H9 (cell line): Measurements from ENCODE around the gene SCARB2. TPM values are rescaled to one million over a fixed set of nuclear protein-coding genes. Genes with fewer than 3 reads are reported as not detected.

Experiments used
- DNase-seq: peaks from one replicate; pipeline ENCODE4 v3.0.0-alpha.2; 2017
- H2AFZ ChIP-seq: one replicate; pipeline ENCODE4 v1.6.1; 2013; ENCODE audit warnings: mild to moderate bottlenecking, low read length, control low read depth, moderate library complexity
- H2AK5ac ChIP-seq: 2 replicates; pipeline ENCODE4 v1.6.1; 2013; ENCODE audit warnings: low read length, control low read depth, mixed read lengths; ENCODE audit not compliant: insufficient read length
- H2BK120ac ChIP-seq: one replicate; pipeline ENCODE4 v1.6.1; 2013; ENCODE audit warnings: low read depth, mild to moderate bottlenecking, low read length, control low read depth, inconsistent platforms; ENCODE audit not compliant: poor library complexity, severe bottlenecking
- H2BK12ac ChIP-seq: 2 replicates; pipeline ENCODE4 v1.6.1; 2013; ENCODE audit warnings: low read length, control low read depth, mixed read lengths, low read depth; ENCODE audit not compliant: insufficient read length
- H2BK15ac ChIP-seq: 2 replicates; pipeline ENCODE4 v1.6.1; 2013; ENCODE audit warnings: low read depth, low read length, control low read depth
- H2BK20ac ChIP-seq: one replicate; pipeline ENCODE4 v1.6.1; 2013; ENCODE audit warnings: low read depth, mild to moderate bottlenecking, low read length, control low read depth, inconsistent platforms; ENCODE audit not compliant: poor library complexity, severe bottlenecking
- H2BK5ac ChIP-seq: 2 replicates; pipeline ENCODE4 v1.6.1; 2013; ENCODE audit warnings: low read length, control low read depth, mixed read lengths; ENCODE audit not compliant: insufficient read length
- H3K14ac ChIP-seq: 2 replicates; pipeline ENCODE4 v1.6.1; 2013; ENCODE audit warnings: low read length, control low read depth; ENCODE audit not compliant: insufficient read depth
- H3K18ac ChIP-seq: 2 replicates; pipeline ENCODE4 v1.6.1; 2013; ENCODE audit warnings: low read depth, mild to moderate bottlenecking, mixed read lengths, low read length, control low read depth; ENCODE audit not compliant: insufficient read length
- H3K23ac ChIP-seq: 2 replicates; pipeline ENCODE4 v1.6.1; 2013; ENCODE audit warnings: low read length, control low read depth, mixed read lengths, low read depth; ENCODE audit not compliant: insufficient read length
- H3K23me2 ChIP-seq: 2 replicates; pipeline ENCODE4 v1.6.1; 2013; ENCODE audit warnings: low read depth, mild to moderate bottlenecking, mixed read lengths, low read length, control low read depth; ENCODE audit not compliant: insufficient read length, poor library complexity, severe bottlenecking
- H3K27ac ChIP-seq: 2 replicates; pipeline ENCODE4 v1.5.1; 2013; ENCODE audit warnings: low read length, control low read depth, mixed read lengths, low read depth; ENCODE audit not compliant: insufficient read length
- H3K27me3 ChIP-seq: 2 replicates; pipeline ENCODE4 v1.6.1; 2013; ENCODE audit warnings: low read length, control low read depth, inconsistent platforms; ENCODE audit not compliant: insufficient read depth
- H3K4ac ChIP-seq: 2 replicates; pipeline ENCODE4 v1.6.1; 2013; ENCODE audit warnings: low read depth, mild to moderate bottlenecking, control low read depth, inconsistent platforms, low read length, moderate library complexity
- H3K4me1 ChIP-seq: 2 replicates; pipeline ENCODE4 v1.6.1; 2013; ENCODE audit warnings: low read length, control low read depth, inconsistent platforms; ENCODE audit not compliant: insufficient read depth
- H3K4me2 ChIP-seq: 2 replicates; pipeline ENCODE4 v1.6.1; 2013; ENCODE audit warnings: low read length, control low read depth, mixed read lengths; ENCODE audit not compliant: insufficient read length, insufficient read depth
- H3K56ac ChIP-seq: 2 replicates; pipeline ENCODE4 v1.6.1; 2013; ENCODE audit warnings: low read depth, mild to moderate bottlenecking, mixed read lengths, low read length, control low read depth; ENCODE audit not compliant: insufficient read length
- H3K79me1 ChIP-seq: 2 replicates; pipeline ENCODE4 v1.6.1; 2013; ENCODE audit warnings: low read depth, mild to moderate bottlenecking, moderate library complexity, low read length, control low read depth, inconsistent platforms; ENCODE audit not compliant: insufficient read depth, poor library complexity, severe bottlenecking
- H3K79me2 ChIP-seq: 2 replicates; pipeline ENCODE4 v1.6.1; 2013; ENCODE audit warnings: low read length, control low read depth, inconsistent platforms; ENCODE audit not compliant: insufficient read depth
- H3K9ac ChIP-seq: 2 replicates; pipeline ENCODE4 v1.6.1; 2013; ENCODE audit warnings: low read length, control low read depth, mixed read lengths; ENCODE audit not compliant: insufficient read length; ENCODE audit errors: extremely low read depth
- H3K9me3 ChIP-seq: one replicate; pipeline ENCODE4 v1.6.1; 2013; ENCODE audit warnings: low read depth, low read length, inconsistent platforms; ENCODE audit not compliant: control insufficient read depth
- H3T11ph ChIP-seq: one replicate; pipeline ENCODE4 v1.6.1; 2013; ENCODE audit warnings: mild to moderate bottlenecking, low read length, control low read depth, inconsistent platforms
- H4K20me1 ChIP-seq: one replicate; pipeline ENCODE4 v1.6.1; 2013; ENCODE audit not compliant: control insufficient read depth, insufficient read length, insufficient read depth
- H4K5ac ChIP-seq: 2 replicates; pipeline ENCODE4 v1.6.1; 2013; ENCODE audit warnings: low read depth, mild to moderate bottlenecking, mixed read lengths, low read length, control low read depth; ENCODE audit not compliant: insufficient read length
- H4K8ac ChIP-seq: replicated peaks from 2 replicates; pipeline ENCODE4 v1.6.1; 2013; ENCODE audit warnings: low read length, control low read depth, mixed read lengths, low read depth; ENCODE audit not compliant: insufficient read length
- H4K91ac ChIP-seq: 2 replicates; pipeline ENCODE4 v1.6.1; 2013; ENCODE audit warnings: low read depth, mild to moderate bottlenecking, moderate library complexity, mixed read lengths, low read length, control low read depth; ENCODE audit not compliant: insufficient read length
- H3K27ac Mint-ChIP-seq, 3 experiments: 2 replicates in 2 of 3; 3 replicates in 1 of 3; pipeline ENCODE4 v1.8.0; 2020 to 2021; ENCODE audit warnings: mixed read lengths in 3 of 3, mild to moderate bottlenecking in 1 of 3, moderate library complexity in 1 of 3
- H3K27me3 Mint-ChIP-seq: 2 replicates; pipeline ENCODE4 v1.8.0; 2021; ENCODE audit warnings: low read depth, mild to moderate bottlenecking, moderate library complexity, mixed read lengths
- H3K36me3 Mint-ChIP-seq, 3 experiments: 2 replicates in 2 of 3; 3 replicates in 1 of 3; pipeline ENCODE4 v1.8.0; 2020 to 2021; ENCODE audit warnings: low read depth in 3 of 3, mixed read lengths in 3 of 3; ENCODE audit not compliant: insufficient read depth in 1 of 3
- H3K4me1 Mint-ChIP-seq, 2 experiments: 2 replicates each; pipeline ENCODE4 v1.8.0; 2020; ENCODE audit warnings: mixed read lengths in 2 of 2
- H3K4me3 Mint-ChIP-seq, 2 experiments: 2 replicates in 1 of 2; 3 replicates in 1 of 2; pipeline ENCODE4 v1.8.0; 2020 to 2021; ENCODE audit warnings: mild to moderate bottlenecking in 2 of 2, mixed read lengths in 2 of 2, moderate library complexity in 1 of 2
- H3K9me3 Mint-ChIP-seq, 2 experiments: 2 replicates in 1 of 2; 3 replicates in 1 of 2; pipeline ENCODE4 v1.8.0; 2020; ENCODE audit warnings: mild to moderate bottlenecking in 2 of 2, mixed read lengths in 2 of 2, moderate library complexity in 1 of 2
- WGBS: extraction: QIAGEN DNeasy Blood & Tissue Kit; methylation state at CpG from one replicate; pipeline ENCODE4 v1.1.7; 2013; ENCODE audit warnings: missing lambda C conversion rate, low lambda C conversion rate, mixed read lengths; ENCODE audit not compliant: insufficient read length; ENCODE audit errors: extremely low coverage; 5-methylcytosine and 5-hydroxymethylcytosine counted together
- total RNA-seq: library from RNA; stranded (reverse); gene quantifications from 2 replicates; pipeline ENCODE4 v1.2.1, GENCODE V29; 2021
- TF ChIP-seq, protein P1 (sequence below): fragments of 200-600 bp; sonication (generic); conservative IDR thresholded peaks from 3 replicates; pipeline ENCODE4 v1.8.0; 2021; ENCODE audit warnings: antibody characterized with exemption, mild to moderate bottlenecking

SCARB2 gene
- total RNA-seq, 1 experiment from 2014 or later, result 36.4 TPM

DNA sequence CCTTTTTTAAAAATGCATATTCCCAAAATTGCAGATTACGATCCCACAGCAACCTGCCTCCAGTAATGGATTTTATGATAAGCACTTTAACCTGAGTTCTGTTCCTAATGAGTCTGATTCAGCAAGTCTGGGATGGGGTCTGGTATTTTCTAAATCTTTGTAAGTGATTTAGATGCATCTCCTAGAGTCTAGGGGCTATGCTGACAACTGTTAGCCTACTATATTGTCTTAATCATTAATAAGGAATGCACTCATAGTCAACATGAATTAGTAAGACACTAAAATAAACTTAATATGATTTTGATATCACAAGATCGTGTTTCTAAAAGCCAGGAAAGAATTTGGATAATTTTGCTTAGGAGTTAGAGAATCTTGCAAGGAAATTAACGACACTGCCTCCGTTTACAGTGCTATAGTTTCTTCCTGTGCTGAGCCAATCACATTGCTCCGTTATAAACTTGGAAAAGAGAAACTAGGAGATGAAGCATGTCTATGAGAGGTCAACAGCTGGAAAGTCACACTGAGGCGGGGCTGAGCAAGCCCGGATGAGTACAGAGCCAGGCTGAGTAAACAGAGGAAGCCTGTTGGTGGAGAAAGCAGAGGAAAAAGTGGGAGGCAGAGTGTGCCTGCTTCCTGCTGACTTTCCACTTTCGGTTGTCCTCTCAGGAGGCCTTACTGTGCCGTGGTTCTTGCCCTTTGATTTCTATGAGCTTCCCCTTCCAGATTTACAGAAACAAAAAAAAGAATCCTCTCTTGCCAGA lies 5.4 kb downstream of the SCARB2 start:
- no peaks in the 10 kb centered on the region; the same call in 1 of the 2 replicates for H3K79me2 ChIP-seq
- H3K56ac ChIP-seq, result no peak overlapping the region
- no peaks in the 10 kb centered on the region for H3K27me3 Mint-ChIP-seq
- H3K9me3 Mint-ChIP-seq, result no peaks in the 10 kb centered on the region
- H2BK15ac ChIP-seq, result no peak overlapping the region
- H3K23ac ChIP-seq, result no peak overlapping the region
- no peak overlapping the region for H3K9ac ChIP-seq
- no peak overlapping the region for H4K8ac ChIP-seq
- no peak overlapping the region for H2BK20ac ChIP-seq
- no peak overlapping the region for H3K14ac ChIP-seq
- no peak overlapping the region for H3K4me3 Mint-ChIP-seq
- H4K20me1 ChIP-seq, result no peaks in the 10 kb centered on the region
- WGBS, result no CpG with 5 or more reads among the region's 9 CpGs
- H3K36me3 Mint-ChIP-seq, result no peaks in the 10 kb centered on the region; a peak in 1 of 7 replicates
- TF ChIP-seq, protein P1, sequence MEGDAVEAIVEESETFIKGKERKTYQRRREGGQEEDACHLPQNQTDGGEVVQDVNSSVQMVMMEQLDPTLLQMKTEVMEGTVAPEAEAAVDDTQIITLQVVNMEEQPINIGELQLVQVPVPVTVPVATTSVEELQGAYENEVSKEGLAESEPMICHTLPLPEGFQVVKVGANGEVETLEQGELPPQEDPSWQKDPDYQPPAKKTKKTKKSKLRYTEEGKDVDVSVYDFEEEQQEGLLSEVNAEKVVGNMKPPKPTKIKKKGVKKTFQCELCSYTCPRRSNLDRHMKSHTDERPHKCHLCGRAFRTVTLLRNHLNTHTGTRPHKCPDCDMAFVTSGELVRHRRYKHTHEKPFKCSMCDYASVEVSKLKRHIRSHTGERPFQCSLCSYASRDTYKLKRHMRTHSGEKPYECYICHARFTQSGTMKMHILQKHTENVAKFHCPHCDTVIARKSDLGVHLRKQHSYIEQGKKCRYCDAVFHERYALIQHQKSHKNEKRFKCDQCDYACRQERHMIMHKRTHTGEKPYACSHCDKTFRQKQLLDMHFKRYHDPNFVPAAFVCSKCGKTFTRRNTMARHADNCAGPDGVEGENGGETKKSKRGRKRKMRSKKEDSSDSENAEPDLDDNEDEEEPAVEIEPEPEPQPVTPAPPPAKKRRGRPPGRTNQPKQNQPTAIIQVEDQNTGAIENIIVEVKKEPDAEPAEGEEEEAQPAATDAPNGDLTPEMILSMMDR, result no peak
- no peaks in the 10 kb centered on the region; the same call in 1 of the 2 replicates for H3K4me1 ChIP-seq
- H2BK120ac ChIP-seq, result no peak overlapping the region
- H3K27ac ChIP-seq, result no peak overlapping the region
- H3K4me1 Mint-ChIP-seq, result peaks cover 23% of the 10 kb centered on the region in 2 experiments
- no peak overlapping the region for H2BK5ac ChIP-seq
- no peak overlapping the region for H3K18ac ChIP-seq
- no peak overlapping the region for H4K91ac ChIP-seq
- peak overlapping the region in 1 of 3 experiments; percentile 16; a peak in 2 of 7 replicates for H3K27ac Mint-ChIP-seq
- no peaks in the 10 kb centered on the region for H3K79me1 ChIP-seq
- H3K4ac ChIP-seq, result no peak overlapping the region
- no peak overlapping the region for H2AFZ ChIP-seq
- no peak overlapping the region for H2AK5ac ChIP-seq
- no peak for DNase-seq
- H3T11ph ChIP-seq, result no peak overlapping the region
- H3K27me3 ChIP-seq, result no peaks in the 10 kb centered on the region
- H4K5ac ChIP-seq, result no peak overlapping the region
- H3K9me3 ChIP-seq, result no peaks in the 10 kb centered on the region
- H3K4me2 ChIP-seq, result no peak overlapping the region
- H2BK12ac ChIP-seq, result no peak overlapping the region
- H3K23me2 ChIP-seq, result peaks cover 4% of the 10 kb centered on the region
